Measurements from ENCODE around the gene CCDC127. TPM values are rescaled to one million over a fixed set of nuclear protein-coding genes. Genes with fewer than 3 reads are reported as not detected.

Gene CCDC127
- total and polyA plus RNA-seq, 4 donors = 2.1 to 6.7 (median 4.2) TPM

DNA sequence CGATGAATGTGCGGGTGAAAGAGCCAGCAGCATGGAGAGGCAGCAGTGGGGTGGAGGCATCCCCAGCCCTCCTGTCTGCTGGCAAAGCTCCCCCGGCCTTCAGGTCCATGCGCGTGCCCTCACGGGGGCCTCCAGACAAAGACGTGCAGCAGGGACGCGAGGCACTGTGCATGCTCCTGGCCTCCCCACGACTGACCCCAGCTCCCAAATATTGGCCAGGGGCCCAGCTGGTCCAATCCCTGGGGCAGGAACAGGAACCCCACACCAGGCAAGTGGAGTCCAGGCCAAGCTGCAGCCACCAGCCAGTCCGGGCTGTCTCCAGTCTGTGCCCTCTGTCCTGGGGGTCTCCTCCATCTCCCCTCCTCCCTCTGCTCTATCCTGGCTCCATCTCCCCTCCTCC is 60.2 kb downstream of the CCDC127 start:
- Histone ChIP-seq H3K4me1 (ENCODE audit: control insufficient read depth in 1 of 2, insufficient read depth in 2 of 2, low read length in 2 of 2) (no peaks in the 10 kb centered on the region), H3K4me3 (ENCODE audit: low read length in 2 of 2) (no peak overlapping the region), H3K9me3 (ENCODE audit: control insufficient read depth, low read length) (no peaks in the 10 kb centered on the region), H3K27ac (ENCODE audit: low read depth in 1 of 2, low read length in 2 of 2) (no peak overlapping the region), H3K36me3 (ENCODE audit: control insufficient read depth in 1 of 2, insufficient read depth in 2 of 2, low read length in 1 of 2) (no peaks in the 10 kb centered on the region), H3K27me3 (ENCODE audit: control insufficient read depth in 1 of 2, insufficient read depth in 2 of 2, low read length in 1 of 2) (no peaks in the 10 kb centered on the region)
- intact Hi-C loops (cut with DNase I) = no loop called here
- DNase-seq = peak in 1 of 2 donors; percentile 51
- no peak for ATAC-seq (ENCODE audit: low FRiP score)
- 91% methylated on average over 11 of the region's 11 CpGs for WGBS, 2 donors

DNA sequence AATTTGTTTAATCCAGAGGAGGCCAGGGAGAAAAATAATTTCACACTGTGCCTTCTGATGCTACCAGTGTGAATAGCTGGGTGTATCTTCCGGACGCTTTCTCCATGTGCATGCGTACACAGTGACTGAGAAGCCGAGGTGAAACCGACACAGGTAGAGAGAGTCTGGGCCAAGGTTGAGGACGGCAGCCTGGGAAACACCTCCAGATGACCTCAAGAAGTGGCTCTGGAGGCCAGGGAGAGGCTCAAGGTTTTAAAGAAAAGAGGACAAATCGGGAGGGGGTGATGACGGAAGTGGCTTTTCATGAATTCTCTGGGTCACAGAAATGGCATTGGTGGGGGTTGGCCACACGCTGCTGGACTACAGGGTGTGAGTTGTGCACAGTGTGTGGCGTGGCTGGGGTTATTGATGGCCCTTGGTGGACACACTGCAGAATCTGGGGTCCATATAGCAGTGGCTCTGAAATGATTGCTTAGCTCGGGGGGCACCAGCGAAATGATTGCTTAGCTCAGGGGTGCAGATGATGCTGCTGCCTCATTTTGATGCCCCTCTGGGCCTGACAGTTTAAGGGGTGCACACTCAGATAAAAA is 60.7 kb downstream of the CCDC127 start:
- intact Hi-C loops (cut with DNase I) = no loop called here
- no peak overlapping the region for H3K27ac ChIP-seq (ENCODE audit: low read depth in 1 of 2, low read length in 2 of 2)
- ATAC-seq (ENCODE audit: low FRiP score) (no peak), DNase-seq (peak in 1 of 2 donors; percentile 56)
- no peak overlapping the region for H3K4me3 ChIP-seq (ENCODE audit: low read length in 2 of 2)
- no peaks in the 10 kb centered on the region for H3K9me3 ChIP-seq (ENCODE audit: control insufficient read depth, low read length)
- WGBS, 2 donors = 93% methylated on average over 12 of the region's 12 CpGs
- no peaks in the 10 kb centered on the region for H3K27me3 ChIP-seq (ENCODE audit: control insufficient read depth in 1 of 2, insufficient read depth in 2 of 2, low read length in 1 of 2)
- no peaks in the 10 kb centered on the region for H3K36me3 ChIP-seq (ENCODE audit: control insufficient read depth in 1 of 2, insufficient read depth in 2 of 2, low read length in 1 of 2)
- no peaks in the 10 kb centered on the region for H3K4me1 ChIP-seq (ENCODE audit: control insufficient read depth in 1 of 2, insufficient read depth in 2 of 2, low read length in 2 of 2)

DNA sequence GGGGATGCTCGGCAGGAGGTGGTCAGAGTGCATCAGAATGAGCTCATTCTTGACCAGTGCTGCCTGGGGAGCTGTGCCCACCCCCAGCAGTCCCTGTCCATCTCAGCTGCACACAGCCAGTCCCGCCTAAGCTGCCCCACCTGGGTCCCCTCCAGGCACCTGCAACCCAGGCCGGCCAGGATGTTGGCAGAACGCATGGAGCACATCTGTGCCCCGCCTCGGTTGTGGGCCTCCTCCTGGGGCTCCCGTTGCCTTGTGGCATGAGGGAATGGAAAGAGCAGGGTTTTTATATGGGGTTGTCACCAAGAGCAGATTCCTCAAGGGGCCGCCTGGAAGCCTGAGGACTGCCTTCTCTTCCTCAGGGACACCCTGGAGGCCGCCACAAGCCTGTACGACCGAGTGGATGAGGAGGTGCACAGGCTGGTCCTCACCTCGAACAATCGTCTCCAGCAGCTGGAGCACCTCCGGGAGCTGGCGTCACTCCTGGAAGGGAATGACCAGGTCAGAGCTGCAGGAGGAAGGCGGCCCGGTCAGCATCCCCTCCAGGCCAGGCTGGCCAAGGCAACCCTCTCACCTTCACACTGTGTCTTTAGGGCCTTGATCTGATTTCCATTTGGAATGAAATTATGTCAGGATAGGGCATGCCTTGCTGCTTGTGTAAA is 61.4 kb downstream of the CCDC127 start:
- Histone ChIP-seq H3K9me3 (ENCODE audit: control insufficient read depth, low read length) (no peaks in the 10 kb centered on the region), H3K36me3 (ENCODE audit: control insufficient read depth in 1 of 2, insufficient read depth in 2 of 2, low read length in 1 of 2) (no peaks in the 10 kb centered on the region), H3K27ac (ENCODE audit: low read depth in 1 of 2, low read length in 2 of 2) (no peak overlapping the region), H3K4me1 (ENCODE audit: control insufficient read depth in 1 of 2, insufficient read depth in 2 of 2, low read length in 2 of 2) (no peaks in the 10 kb centered on the region), H3K27me3 (ENCODE audit: control insufficient read depth in 1 of 2, insufficient read depth in 2 of 2, low read length in 1 of 2) (no peaks in the 10 kb centered on the region), H3K4me3 (ENCODE audit: low read length in 2 of 2) (no peak overlapping the region)
- DNase-seq = peak in 1 of 2 donors; percentile 63
- 91 to 93% methylated on average over 17 of the region's 17 CpGs for WGBS, 2 donors
- ATAC-seq (ENCODE audit: low FRiP score) = no peak
- intact Hi-C loops (cut with DNase I) = no loop called here

DNA sequence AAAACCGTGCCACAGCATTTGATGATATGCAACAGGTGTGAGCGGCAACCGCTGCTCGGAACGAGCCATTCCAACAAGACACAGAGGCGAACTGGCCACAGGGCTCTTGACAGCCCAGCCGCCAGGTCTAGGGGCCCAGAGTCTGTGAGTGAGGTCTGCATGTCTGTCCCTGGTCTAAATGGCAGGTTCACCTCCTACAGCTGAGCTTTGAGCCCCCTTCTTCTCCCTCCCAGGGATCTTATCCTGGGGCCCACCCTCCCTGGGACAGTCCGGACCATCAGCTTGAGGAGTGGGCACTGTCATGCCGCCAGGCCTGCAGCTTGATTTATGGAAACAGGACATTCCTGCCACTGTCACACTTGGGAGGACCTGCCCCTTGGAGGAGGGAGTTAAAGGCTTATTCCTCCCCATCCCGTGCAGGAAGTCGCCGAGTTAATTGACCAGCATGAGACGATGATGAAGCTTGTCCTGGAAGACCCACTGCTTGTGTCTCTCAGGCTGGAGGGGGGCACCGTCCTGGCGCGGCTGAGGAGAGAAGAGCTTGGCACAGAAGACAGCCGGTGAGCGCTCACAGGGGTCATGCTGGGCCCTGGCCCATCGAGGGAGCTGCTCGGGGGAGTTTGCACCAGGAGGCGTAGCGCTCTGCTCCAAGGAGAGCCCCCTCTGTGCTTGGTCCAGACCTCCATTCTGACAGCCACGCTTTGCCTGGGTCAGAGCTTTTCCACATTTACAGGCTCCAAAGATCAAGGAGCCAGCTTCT is 62.1 kb downstream of the CCDC127 start:
- no peaks in the 10 kb centered on the region for H3K4me1 ChIP-seq (ENCODE audit: control insufficient read depth in 1 of 2, insufficient read depth in 2 of 2, low read length in 2 of 2)
- 90 to 92% methylated on average over 23 of the region's 23 CpGs for WGBS, 2 donors
- H3K27me3 ChIP-seq (ENCODE audit: control insufficient read depth in 1 of 2, insufficient read depth in 2 of 2, low read length in 1 of 2) = no peaks in the 10 kb centered on the region
- no peaks in the 10 kb centered on the region for H3K9me3 ChIP-seq (ENCODE audit: control insufficient read depth, low read length)
- ATAC-seq (ENCODE audit: low FRiP score) (no peak), DNase-seq (no peak)
- no peak overlapping the region for H3K27ac ChIP-seq (ENCODE audit: low read depth in 1 of 2, low read length in 2 of 2)
- intact Hi-C loops (cut with DNase I) = no loop called here
- no peak overlapping the region for H3K4me3 ChIP-seq (ENCODE audit: low read length in 2 of 2)
- H3K36me3 ChIP-seq (ENCODE audit: control insufficient read depth in 1 of 2, insufficient read depth in 2 of 2, low read length in 1 of 2) = no peaks in the 10 kb centered on the region

DNA sequence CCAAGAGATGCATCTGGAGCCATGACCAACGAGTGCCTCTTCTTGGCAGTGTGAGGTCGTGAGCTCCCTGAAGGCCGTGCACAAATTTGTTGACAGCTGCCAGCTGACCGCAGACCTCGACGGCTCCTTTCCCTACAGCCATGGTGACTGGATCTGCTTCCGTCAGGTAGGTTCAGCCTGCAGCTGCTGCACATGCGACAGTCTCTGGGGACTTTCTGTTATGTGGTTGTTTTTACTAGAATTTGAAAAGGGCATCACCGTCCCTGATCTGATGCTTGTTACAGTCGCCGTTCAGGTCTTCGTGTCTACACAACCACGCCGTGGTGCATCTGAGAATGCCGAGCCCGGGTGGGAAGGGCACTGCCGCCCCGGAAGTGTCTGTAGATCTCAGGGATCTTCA is 63.1 kb downstream of the CCDC127 start:
- Histone ChIP-seq H3K9me3 (ENCODE audit: control insufficient read depth, low read length) (no peaks in the 10 kb centered on the region), H3K36me3 (ENCODE audit: control insufficient read depth in 1 of 2, insufficient read depth in 2 of 2, low read length in 1 of 2) (no peaks in the 10 kb centered on the region), H3K27ac (ENCODE audit: low read depth in 1 of 2, low read length in 2 of 2) (no peak overlapping the region), H3K4me3 (ENCODE audit: low read length in 2 of 2) (no peak overlapping the region), H3K27me3 (ENCODE audit: control insufficient read depth in 1 of 2, insufficient read depth in 2 of 2, low read length in 1 of 2) (no peaks in the 10 kb centered on the region), H3K4me1 (ENCODE audit: control insufficient read depth in 1 of 2, insufficient read depth in 2 of 2, low read length in 2 of 2) (no peaks in the 10 kb centered on the region)
- DNase-seq = no peak
- WGBS, 2 donors = 92% methylated on average over 18 of the region's 18 CpGs
- ATAC-seq (ENCODE audit: low FRiP score) = no peak
- intact Hi-C loops (cut with DNase I) = no loop called here

DNA sequence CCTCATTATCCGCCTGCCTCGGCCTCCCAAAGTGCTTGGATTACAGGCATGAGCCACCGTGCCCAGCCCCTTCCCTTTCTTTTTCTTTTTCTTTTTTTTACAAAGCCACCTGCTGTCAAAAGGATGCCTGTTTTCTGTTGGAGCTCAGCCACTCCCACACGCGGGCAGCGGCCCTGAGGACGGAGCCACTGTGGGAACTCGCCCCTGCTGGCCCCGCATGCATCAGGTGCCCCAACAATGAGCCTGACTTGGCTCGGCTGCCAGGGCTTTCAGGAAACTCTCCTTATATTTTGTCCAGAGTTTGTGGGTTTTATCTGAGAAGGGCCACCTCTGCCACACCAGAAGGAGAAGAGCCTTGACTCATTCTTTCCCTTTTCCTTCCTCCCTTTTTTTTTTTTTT is 63.7 kb downstream of the CCDC127 start:
- Histone ChIP-seq H3K36me3 (ENCODE audit: control insufficient read depth in 1 of 2, insufficient read depth in 2 of 2, low read length in 1 of 2) (no peaks in the 10 kb centered on the region), H3K27ac (ENCODE audit: low read depth in 1 of 2, low read length in 2 of 2) (no peak overlapping the region), H3K4me1 (ENCODE audit: control insufficient read depth in 1 of 2, insufficient read depth in 2 of 2, low read length in 2 of 2) (no peaks in the 10 kb centered on the region), H3K4me3 (ENCODE audit: low read length in 2 of 2) (no peak overlapping the region), H3K27me3 (ENCODE audit: control insufficient read depth in 1 of 2, insufficient read depth in 2 of 2, low read length in 1 of 2) (no peaks in the 10 kb centered on the region), H3K9me3 (ENCODE audit: control insufficient read depth, low read length) (no peaks in the 10 kb centered on the region)
- DNase-seq (no peak), ATAC-seq (ENCODE audit: low FRiP score) (no peak)
- intact Hi-C loops (cut with DNase I) = no loop called here
- WGBS, 2 donors = 91 to 94% methylated on average over 10 of the region's 10 CpGs

DNA sequence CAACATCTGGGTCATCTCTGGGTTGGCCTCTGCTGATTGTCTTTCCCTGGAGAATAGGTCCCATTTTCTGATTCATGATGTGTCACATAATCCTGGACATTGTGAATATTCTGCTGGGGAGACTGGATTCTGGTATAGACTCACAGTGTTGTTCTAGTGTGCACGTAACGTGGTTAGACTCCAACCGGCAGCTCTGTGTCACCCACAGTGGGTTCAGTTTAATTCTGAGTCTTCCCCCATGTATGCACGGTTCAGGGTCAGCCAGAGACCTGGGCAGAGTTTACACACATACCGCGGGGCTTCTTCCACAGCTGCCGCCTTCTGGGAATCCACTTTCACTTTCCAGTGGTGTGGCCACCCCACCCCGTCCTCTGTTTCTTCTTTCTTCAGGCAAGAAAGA is 64.7 kb downstream of the CCDC127 start:
- Histone ChIP-seq H3K27me3 (ENCODE audit: control insufficient read depth in 1 of 2, insufficient read depth in 2 of 2, low read length in 1 of 2) (no peaks in the 10 kb centered on the region), H3K36me3 (ENCODE audit: control insufficient read depth in 1 of 2, insufficient read depth in 2 of 2, low read length in 1 of 2) (no peaks in the 10 kb centered on the region), H3K4me1 (ENCODE audit: control insufficient read depth in 1 of 2, insufficient read depth in 2 of 2, low read length in 2 of 2) (no peaks in the 10 kb centered on the region), H3K4me3 (ENCODE audit: low read length in 2 of 2) (no peak overlapping the region), H3K9me3 (ENCODE audit: control insufficient read depth, low read length) (no peaks in the 10 kb centered on the region), H3K27ac (ENCODE audit: low read depth in 1 of 2, low read length in 2 of 2) (no peak overlapping the region)
- intact Hi-C loops (cut with DNase I) = no loop called here
- DNase-seq (no peak), ATAC-seq (ENCODE audit: low FRiP score) (no peak)
- WGBS, 2 donors = 93 to 94% methylated on average over 8 of the region's 8 CpGs

DNA sequence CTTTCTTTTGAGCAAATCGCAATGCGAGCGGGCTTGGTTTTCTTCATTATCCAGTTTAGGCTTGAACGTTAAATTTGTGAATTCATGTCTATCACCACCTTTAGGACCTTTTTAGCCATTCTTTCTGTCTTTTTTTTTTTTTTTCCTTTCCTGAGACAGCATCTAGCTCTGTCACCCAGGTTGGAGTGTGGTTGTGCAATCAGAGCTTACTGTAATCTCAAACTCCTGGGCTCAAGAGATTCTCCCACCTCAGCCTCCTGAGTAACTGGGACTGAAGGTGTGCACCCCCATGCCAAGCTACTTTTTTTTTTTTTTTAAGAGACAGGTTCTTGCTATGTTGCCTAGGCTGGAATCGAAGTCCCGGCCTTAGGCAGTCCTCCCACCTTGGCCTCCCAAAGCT is 65.9 kb downstream of the CCDC127 start:
- no peak for DNase-seq
- intact Hi-C loops (cut with DNase I) = no loop called here
- Histone ChIP-seq H3K36me3 (ENCODE audit: control insufficient read depth in 1 of 2, insufficient read depth in 2 of 2, low read length in 1 of 2) (no peaks in the 10 kb centered on the region), H3K27me3 (ENCODE audit: control insufficient read depth in 1 of 2, insufficient read depth in 2 of 2, low read length in 1 of 2) (no peaks in the 10 kb centered on the region), H3K9me3 (ENCODE audit: control insufficient read depth, low read length) (peaks cover 3% of the 10 kb centered on the region), H3K27ac (ENCODE audit: low read depth in 1 of 2, low read length in 2 of 2) (no peak overlapping the region), H3K4me3 (ENCODE audit: low read length in 2 of 2) (no peak overlapping the region), H3K4me1 (ENCODE audit: control insufficient read depth in 1 of 2, insufficient read depth in 2 of 2, low read length in 2 of 2) (no peaks in the 10 kb centered on the region)
- WGBS, 2 donors = 95 to 96% methylated on average over 6 of the region's 6 CpGs
- no peak for ATAC-seq (ENCODE audit: low FRiP score)

DNA sequence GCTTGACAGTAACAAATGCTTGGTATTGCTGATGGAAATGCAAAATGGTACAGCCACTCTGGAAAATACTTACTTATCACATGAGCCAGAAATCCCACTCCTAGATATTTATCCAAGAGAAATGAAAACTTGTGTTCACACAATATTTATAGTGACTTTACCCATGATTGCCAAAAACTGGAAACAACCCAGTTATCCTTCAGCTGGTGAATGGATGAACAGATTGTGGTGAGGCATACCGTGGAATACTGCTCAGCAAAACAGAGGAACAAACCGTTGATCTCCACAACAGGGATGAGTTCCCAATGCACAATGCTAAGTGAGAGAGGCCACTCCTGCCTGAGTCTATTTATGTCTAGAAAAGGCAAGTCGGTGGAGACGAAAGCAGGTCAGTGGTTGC is 67.2 kb downstream of the CCDC127 start:
- Histone ChIP-seq H3K36me3 (ENCODE audit: control insufficient read depth in 1 of 2, insufficient read depth in 2 of 2, low read length in 1 of 2) (no peaks in the 10 kb centered on the region), H3K27me3 (ENCODE audit: control insufficient read depth in 1 of 2, insufficient read depth in 2 of 2, low read length in 1 of 2) (no peaks in the 10 kb centered on the region), H3K9me3 (ENCODE audit: control insufficient read depth, low read length) (peaks cover 6% of the 10 kb centered on the region), H3K27ac (ENCODE audit: low read depth in 1 of 2, low read length in 2 of 2) (no peak overlapping the region), H3K4me3 (ENCODE audit: low read length in 2 of 2) (no peak overlapping the region), H3K4me1 (ENCODE audit: control insufficient read depth in 1 of 2, insufficient read depth in 2 of 2, low read length in 2 of 2) (no peaks in the 10 kb centered on the region)
- DNase-seq (no peak), ATAC-seq (ENCODE audit: low FRiP score) (no peak)
- WGBS, 2 donors = 77 to 81% methylated on average over 4 of the region's 4 CpGs
- intact Hi-C loops (cut with DNase I) = no loop called here
